IPS-11a (cell line): ENCODE results near the gene LEMD2.

Source experiments
- H3K4me3 ChIP-seq: one replicate; pipeline ENCODE4 v1.5.1; 2013; ENCODE audit warnings: low read depth, low read length, control low read depth

The LEMD2 gene

DNA sequence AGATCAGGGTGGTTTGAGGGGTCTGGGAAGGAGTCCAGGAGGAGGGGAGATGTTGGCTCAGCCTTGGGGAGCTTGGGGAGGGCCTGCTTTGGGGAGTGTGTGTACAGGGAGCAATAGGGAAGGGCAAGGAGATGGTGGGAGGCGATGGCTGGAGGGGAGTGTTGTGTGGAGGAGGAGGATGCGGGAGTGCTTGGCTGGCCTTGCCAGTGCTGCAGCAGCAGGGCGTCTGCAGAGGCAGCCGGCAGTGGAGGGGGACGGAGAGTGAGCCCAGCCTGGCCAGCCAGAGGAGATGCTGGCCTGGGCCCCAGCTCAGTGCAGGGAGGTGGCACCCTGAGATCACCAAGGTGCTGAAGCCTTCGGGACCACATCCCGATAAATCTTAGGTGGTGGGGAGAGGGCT is 46.1 kb downstream of the LEMD2 start:
- no peak overlapping the region for H3K4me3 ChIP-seq

DNA sequence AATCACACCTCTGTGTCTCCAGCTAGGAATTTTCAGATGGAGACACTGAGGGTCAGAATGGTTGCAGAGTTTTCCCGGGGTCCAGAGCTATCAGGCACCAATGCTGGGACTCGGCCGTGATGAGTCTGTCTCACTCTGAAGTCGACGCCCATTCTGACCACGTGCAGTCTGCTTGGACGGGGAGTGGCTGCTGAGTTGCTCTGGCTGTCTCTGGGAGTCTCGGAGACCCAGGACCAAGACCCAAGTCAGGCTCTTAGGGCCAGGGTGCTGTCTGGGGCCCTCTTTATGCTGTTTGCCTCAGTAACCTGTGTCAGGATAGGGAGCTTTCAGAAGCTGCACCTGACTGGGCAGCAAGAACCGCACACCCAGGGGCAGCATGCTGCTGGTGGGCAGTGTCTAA is 46.8 kb downstream of the LEMD2 start:
- H3K4me3 ChIP-seq = no peak overlapping the region

DNA sequence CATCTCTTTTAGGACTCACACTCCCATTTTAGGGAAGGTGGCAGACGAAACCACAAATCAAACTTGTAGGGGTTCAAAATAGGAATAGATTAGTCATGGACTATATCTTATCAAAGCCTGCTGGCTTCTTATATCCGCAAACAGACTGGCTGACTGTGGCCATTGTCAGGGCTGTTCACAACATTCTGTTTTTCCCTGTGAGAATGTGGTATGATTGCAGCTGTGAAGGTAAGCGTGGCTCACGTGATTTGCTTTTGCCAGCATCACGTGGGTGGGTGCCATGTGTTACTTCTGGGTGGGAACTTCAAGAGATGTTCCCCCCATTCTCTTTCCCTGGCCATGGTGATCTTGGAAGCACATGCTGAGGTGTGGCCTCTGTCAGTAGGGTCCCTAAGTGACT is 48.1 kb downstream of the LEMD2 start:
- H3K4me3 ChIP-seq = no peak overlapping the region

DNA sequence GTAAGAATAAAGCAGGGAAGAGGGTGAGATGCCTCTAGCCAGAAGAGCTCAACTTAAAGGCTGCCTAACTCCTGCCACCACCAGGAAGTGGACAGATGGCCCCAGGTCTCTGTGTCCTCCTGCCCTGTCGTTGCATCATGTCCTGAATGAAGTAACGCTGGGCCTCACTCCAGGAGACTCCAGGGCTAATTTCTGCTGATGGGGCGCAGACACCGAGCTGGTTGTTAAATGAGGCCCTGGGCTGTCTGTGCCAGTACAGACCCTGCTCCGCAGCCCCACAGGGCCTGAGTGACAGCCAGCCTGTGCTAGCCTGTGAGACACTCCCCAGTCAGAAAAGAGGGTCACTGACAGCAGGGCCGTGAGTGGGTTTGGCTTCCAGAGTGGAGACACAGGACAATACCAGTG is 48.7 kb downstream of the LEMD2 start:
- H3K4me3 ChIP-seq = no peak overlapping the region

DNA sequence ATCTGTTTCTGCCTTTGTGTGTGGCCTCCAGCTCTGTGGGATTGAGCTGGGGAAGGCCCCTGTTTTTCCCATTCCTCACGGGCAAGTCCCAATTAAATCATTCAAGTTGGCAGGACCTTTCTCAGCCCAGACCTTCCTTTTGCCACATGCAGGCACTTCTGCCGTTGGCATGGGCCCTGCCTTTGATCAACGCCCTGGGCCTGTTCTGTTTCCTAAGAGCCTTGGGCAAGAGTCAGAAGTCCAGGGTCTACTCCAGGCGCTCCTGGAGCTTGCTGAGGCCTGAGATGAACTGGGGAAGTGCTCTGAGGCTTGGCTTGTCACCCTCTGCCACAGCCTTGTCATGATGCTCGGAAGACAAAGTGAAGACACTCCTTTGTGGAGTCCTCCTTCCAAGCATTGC is 49.4 kb downstream of the LEMD2 start:
- H3K4me3 ChIP-seq = no peak overlapping the region

DNA sequence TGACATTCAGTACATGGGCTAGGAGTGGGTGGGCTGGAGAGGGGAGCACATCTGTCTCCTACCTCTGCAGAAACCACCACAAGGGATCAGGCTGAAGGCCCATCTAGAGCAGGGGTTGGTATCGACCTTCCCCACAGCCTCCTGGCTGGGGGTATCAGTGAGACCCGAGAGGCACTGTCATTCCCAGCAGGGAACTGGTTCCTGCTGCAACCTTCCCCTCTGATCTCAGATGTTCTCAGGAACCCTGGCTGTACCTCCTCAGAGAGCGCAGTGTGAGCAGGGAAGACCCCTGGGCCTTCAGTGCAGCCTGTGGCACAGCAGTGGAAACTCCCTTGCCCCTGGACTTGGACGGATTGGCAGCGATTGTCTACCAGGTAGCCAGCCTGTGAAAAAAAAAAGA is 50.1 kb downstream of the LEMD2 start:
- H3K4me3 ChIP-seq = no peak overlapping the region

DNA sequence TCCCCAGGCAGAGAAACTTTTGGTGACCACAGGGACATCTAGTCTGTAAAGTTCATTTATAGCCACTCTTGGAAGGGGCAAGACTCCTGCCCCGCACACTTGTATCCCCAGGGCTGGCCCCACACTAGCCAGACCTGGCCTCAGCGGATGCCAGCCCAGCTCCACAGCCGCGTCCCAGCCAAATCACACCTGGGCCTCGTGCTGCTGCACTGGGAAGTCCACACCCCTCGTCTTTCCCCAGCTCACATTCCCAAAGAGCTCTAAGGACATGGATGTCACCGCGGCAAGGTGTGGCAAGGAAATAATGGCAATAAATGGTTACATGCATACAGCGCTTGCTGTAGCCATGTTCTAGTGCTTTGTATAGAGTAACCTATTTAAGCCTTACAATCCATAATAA is 50.8 kb downstream of the LEMD2 start:
- no peak overlapping the region for H3K4me3 ChIP-seq

DNA sequence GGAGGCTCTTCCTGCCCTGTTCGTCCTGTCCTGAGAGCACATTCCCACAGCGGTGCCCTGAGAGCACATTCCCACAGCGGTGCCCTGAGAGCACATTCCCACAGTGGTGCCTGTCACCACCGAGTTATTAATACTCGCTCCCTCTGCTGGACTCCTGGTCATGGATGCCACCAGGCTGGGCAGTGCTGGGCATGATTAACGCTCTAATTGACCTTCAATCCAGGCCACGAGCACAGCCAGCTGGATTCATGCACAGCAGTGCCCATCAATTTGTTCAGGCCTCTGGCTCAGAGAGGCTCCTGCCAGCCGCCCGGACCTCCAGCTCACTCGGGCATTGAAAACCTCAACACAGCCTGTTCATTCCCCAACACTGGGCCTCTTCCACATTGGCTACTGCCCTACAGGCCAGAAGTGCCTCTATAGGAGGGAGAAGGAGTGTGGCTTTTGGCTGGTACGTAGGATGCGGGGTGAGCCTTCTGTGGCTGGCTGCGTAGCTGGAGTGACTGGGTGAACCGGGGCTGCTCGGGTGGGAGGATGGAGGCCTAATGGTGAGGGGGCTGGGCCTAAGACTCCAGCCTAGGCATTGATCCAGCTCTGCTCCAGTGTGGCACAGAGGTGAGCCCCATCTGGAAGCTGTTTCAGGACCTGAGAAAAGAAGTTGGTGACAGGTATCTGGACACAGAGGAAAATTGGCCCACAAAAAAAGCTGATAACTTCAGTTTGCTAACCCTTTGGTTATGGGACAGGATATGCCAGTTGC is 51.5 kb downstream of the LEMD2 start:
- H3K4me3 ChIP-seq = no peak overlapping the region

DNA sequence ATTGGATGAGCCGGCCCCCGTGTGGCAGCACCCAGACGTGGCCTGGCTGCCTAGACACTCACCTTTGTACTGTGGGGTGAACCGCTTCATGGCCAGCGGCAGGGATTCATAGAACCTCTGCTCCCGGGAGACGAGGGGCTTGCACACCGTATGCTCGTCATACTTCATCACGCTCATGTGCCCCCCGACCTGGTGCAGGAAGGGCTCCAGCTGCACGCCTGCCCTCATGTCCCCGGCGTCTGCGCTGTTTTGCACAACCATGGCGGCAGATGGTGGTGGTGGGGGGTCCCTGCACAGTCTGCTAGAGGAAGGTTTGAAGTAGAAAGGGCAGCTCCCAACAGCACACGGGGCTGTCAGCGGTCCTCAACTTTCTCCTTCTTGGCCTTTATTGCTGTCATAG is 53.7 kb downstream of the LEMD2 start:
- no peak overlapping the region for H3K4me3 ChIP-seq

DNA sequence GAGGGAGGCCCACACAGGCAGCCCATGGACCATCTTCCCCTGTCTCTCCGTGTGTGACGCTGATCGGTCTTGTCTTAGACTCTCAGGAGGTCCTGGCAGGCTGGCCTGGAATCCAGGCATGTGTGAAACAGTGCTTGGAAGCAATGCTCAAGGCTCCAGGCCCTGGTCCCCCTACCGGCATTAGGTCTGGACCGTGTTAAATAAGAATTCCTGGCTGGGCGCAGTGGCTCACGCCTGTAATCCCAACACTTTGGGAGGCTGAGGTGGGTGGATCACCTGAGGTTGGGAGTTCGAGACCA is 55.3 kb downstream of the LEMD2 start:
- H3K4me3 ChIP-seq = no peak overlapping the region

DNA sequence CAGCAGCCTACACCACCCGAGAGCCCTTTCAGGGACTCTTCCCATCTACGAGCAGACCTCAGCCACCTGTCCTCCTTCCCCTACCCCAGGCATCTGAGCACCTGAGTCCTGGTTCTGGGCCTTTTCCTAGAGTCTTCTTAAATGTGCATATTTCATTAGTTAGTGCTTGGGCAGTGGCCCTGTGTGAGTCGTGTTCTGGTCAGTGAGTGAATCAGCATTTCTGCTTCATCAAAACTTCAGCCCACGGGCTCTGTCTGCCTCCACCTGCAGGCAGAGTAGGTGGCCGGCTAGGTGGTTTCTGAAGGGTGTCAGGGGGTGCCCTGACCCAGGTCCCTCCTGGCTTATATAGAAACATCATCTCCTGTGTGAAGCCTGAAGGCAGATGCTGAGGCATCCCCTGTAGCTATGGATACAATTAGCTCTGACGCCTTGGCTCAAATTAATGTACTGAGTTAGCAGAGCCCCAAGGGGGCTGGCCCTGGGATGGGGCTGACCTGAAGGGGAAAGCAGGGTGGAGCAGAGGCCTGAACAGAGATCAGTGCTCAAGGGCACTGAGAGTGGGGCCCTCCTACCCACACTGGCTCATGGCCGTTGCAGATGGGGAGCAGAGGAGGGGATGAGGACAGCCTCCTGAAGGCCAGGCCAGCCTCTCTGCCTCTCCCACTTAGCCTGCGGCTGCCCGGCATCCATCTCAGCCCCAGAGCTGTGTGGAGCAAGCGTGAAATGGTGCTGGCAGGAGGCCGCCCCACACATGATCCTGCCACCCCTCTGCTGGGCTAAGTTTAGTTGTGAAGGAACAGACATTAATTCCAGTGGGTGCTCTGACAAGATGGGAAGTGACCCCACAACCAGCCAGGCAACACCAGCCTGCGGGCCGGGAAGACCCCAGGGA is 55.9 kb downstream of the LEMD2 start:
- H3K4me3 ChIP-seq = no peak overlapping the region

DNA sequence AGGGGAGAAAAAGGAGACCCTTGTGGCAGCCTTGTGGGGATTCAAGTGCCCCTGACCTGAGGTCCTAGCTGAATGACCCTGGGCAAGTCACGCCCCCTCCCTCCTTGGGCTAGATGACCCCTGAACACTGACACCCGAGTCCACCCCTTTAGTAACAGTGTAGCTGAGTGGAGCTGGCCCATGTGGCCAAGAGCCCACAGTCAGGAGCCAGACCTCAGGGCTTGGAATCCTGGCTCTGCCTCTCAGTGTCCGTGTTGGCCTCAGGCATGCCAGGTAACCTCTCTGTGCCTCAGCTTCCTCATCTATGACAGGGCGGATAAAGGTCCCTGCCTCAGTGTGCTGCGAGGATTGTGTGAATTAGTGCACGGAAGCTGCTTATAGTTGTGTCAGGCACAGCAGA is 56.5 kb downstream of the LEMD2 start:
- no peak overlapping the region for H3K4me3 ChIP-seq

DNA sequence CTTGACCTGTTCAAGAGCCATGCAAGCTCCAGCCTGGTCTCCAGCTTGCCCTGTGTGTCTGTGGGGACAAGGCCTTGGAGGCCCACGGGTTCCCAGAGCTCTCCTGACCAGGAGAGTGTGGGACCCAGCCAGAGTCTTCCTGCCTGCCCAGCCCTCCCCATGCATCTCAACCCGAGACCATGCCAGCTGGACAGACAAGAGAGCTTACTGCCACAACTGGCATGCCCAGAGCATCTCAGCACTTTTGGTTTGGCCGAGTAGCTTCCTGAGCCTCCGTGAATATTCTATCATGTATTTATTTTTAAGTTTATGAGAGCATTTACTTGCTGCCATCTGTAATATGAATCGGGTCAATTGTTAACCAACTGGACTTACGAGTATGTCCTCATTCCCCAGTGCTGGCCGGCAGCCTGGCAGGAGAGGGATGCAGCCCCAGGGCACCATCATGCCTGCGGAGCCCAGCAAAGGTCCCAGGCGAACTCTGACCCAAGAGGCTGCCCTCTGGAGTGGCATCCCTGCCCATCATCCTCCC is 57.1 kb downstream of the LEMD2 start:
- no peak overlapping the region for H3K4me3 ChIP-seq

DNA sequence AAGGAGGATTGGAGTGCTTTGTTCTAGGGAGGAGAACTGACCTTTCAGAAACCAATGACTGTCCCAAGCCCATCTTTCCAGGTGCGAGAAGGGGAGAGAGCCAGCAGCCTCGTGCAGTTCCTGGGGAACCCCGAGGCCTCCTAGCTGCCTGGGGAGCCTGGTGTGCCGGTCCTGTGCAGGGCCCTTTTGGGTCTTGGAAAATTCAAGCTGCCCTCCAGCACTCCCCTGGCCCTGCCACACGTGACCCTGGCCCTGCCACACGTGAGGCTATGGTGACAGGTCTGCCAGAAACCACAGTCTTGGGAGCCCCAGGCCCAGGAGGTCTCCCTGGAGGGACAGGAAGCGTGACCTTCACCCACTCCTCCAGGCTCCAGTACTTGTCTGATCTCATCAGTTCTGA is 57.9 kb downstream of the LEMD2 start:
- no peak overlapping the region for H3K4me3 ChIP-seq

DNA sequence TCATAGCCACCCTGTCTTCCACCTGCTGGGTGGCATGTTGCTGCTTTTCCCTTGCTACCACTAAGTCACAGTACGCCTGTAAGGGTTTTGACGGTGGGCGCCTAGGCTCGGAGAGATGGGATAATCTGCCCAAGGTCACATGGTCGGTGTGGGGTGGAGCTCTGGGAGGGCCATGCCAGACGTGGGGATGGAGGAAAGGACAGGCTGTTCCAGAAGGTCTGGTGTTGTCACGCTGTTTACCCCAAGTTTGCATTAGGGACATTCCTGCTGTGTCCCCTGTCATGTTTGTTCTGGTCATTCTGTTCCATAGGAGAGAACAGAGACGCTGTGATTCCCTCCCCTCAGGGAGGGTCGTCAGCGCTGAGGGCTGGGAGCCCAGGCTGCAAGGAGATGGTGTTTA is 58.3 kb downstream of the LEMD2 start:
- no peak overlapping the region for H3K4me3 ChIP-seq

DNA sequence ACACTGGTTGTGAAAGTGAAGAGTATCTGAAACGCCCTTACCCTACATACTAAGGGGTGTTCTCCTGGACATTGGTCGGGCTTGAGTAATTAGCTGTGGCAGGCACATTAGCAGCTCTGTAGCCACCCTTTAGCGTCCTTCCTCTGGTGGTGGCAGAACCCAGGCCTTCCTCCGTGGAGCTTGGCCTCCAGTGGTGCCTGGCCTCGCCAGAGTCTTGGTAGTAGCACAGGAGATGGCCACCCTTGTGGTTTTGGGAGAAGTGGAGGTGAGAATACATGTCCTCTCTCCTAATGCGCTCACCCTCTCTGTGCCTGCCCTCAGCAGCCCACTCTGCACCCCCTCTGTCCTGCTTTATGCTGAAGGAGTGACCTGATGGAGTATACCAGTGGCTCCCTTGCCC is 59.9 kb downstream of the LEMD2 start:
- H3K4me3 ChIP-seq = no peak overlapping the region

DNA sequence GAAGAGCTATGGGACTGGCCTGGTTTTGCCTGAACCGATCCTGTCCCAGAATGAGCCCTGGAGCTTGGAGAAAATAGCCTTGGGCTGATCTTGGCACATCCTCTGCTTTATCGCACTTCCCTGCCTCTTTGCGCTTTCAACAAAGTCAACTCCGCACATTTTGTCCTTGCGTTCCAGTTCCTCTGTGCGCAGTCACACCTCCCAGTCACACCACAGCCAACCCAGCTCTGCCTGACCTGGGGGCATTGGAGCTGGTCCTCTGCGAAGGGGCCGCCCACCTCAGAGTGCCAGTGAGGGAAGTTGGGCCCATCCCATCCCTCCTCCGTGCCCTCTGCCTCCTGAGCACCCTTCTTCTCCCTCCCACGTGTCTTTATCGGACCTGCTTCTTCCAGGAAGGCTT is 60.5 kb downstream of the LEMD2 start:
- no peak overlapping the region for H3K4me3 ChIP-seq

DNA sequence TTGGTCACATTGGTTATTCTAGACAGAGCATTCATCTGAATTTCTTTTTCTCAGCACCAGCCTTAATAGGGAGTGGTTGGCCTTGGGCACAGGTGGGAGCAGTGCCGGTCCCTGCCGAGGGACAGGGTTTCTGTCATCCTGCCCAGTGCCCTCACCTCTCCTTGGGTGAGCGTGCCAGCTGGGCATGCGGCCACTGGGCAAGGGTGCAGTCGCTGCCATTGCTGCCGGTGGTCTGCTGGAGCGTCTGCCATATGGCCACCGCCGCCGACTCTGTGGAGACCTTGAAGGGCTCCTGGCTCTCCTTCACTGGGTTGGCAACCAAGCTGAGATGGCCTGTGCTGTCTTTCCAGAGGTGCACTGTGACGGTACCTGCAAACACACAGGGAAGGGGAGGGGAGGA is 61.0 kb downstream of the LEMD2 start:
- no peak overlapping the region for H3K4me3 ChIP-seq

DNA sequence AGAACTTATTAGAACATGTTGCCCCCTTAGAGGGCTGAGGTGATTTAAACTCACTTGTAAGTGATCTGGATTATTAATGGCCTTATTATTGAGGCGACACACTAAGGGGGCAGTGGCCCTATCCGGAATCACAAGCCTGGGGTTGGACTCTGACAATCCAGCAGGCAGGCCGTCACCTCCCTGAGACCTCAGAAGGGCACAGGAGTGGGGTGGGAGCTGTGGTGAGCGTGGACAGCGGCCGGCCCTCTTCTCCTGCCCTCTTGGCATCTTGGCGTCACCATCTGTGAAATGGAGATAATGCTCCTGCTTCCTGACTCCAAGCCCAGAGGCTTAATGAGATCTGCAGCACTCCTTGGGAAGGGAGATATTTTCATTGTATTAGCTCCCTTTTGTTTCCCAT is 61.8 kb downstream of the LEMD2 start:
- H3K4me3 ChIP-seq = no peak overlapping the region

DNA sequence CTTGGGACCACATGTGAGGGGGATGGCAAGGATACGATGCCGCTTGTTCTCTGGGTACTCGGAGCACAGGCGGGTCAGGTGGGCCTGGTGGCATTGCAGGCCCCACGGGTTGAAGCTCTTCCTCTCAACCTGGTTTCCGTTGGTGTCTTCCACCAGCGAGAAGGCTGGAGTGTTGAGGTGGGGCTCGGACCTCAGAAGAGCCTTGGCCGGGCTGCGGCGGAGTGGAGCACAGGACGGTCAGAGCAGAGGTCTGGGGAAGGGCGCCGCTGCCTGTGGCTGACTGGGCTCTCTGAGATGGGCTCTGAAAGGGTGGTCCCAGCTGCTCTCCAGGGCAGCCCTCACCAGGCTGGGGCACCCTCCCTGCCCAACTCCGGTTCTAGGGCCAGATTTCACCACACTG is 62.2 kb downstream of the LEMD2 start:
- no peak overlapping the region for H3K4me3 ChIP-seq

DNA sequence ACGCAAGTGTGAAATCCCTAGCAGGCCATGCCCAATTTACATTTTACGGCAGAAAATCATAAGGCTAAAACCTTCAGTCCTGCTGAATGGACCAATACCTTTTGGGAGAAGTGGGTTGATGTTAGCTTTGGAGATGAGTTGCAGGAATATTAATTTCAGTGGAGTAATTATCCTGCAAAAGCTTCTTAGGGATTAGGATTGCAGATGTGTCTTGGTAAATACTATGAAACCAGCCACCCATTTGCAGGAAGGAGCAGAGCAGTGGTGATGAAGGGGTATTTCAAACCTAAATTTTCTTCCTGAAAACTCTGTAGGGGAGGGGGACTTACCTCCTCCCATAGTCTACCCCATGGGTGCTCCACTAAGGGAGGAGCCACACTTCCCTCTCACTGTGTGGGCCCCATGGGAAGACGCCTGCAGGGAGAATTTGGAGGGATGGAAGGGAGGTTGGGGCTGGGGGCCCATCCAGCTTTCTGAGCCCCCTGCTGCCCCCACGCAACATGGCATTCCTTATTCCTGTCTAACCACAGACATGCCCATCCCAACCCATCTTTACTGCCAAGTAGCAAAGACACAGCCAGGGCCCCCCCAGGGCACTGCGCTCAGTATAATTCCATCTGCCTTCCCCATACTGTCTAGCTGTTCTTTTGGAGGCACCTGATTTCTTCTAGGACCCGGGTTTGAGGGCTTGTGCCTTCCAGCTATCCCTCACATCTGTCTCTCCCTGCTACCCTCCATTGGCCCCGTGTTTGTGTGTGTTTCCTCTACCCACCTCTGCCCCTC is 62.8 kb downstream of the LEMD2 start:
- no peak overlapping the region for H3K4me3 ChIP-seq

DNA sequence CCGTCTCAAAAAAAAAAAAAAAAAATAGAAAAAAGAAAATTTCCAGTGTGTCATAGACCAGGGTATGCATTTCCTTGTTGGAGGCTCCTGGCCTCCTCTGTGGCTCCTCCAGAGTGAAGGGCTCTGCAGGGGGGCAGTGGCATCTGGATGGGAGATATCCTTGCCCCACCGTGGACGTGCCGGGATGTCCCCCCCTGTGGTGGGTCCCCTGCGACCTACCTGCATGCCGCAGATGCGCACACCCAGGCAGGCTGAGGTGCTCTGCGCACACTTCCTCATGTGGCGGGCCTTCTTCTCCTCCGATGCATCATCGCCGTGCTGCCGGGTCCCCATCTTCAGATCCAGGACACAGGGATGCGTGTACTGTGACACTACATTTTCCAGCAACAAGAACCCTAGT is 63.7 kb downstream of the LEMD2 start:
- H3K4me3 ChIP-seq = no peak overlapping the region
